A172 (cell line): ENCODE measurements around the gene WNT6. TPM values are rescaled to one million over a fixed set of nuclear protein-coding genes. Genes with fewer than 3 reads are reported as not detected.

Source experiments
- DNase-seq: peaks from one replicate; pipeline ENCODE4 v3.0.0-alpha.2; 2015; ENCODE audit warnings: low spot score
- total RNA-seq: library from RNA; depleted of rRNA; stranded (reverse); fragments of >200 nt; shearing (Covaris generic); gene quantifications from 2 replicates; pipeline ENCODE4 v1.2.3, GENCODE V29; 2014

Gene WNT6
- total RNA-seq, 1 experiment from 2014 or later, result not detected

GRCh38 chr2:218877891-218878290, 18.3 kb downstream of the WNT6 start:
- no peak for DNase-seq

GRCh38 chr2:218878486-218878885, 18.9 kb downstream of the WNT6 start:
- no peak for DNase-seq

DNA sequence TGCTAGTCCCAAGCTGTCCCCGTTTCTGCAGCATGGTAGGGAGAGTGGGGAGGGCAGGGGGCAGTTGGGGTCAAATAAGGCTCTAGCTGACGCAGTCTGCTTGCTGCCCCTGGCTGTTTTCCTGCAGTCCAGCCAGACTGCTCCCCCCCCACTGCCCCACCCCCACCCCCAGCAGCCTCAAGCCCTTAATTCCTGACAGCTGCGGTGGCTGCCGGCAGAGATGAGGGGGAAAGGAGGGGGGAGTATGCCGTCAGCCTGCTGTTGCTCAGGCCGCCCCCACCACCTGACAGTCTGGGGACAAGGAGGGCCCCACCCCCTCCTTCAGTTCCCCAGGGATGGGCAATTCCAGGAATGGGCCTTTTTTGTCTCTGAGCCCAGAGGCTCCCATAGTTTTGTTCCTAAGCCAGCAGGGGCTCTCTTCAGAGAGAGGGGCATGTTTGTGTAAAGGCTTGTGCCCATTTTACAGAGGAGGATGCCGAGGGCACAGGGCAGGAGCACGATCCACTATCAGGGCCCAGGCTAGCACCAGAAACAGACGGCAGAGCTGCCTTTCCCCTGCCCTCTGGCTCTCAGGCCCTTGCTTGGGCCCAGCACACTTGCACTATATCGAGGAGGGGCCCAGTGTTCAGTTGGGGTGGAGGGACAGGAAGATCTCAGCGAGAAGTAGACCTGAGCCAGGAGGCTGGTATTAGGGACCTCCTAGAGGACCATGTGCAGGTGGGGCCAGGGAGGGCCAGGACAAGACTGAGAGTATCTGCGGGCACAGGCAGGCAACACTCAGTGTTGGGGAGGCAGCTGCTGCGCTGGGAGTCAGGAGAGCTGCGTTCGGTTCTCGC, 19.5 kb downstream of the WNT6 start:
- DNase-seq, result no peak

DNA sequence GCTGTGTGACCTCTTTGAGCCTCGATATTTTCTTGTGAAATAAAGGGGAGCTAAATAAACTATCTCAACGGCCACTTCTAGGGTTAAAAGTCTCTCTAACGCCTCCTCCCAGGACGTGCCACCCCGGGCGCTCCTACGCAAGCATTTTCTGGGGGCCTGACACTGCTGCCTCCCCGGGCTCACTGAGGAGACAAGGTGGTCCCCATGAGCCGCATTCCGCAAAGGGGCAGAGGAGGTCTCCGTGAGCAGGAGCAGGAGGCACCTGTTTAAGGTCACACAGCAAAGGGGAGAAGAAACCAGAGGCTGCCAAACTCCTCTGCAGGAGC, 20.1 kb downstream of the WNT6 start:
- DNase-seq, result no peak

- DNase-seq, result no peak
These were observed 20.7 kb downstream of the WNT6 start, which contains the start of gene WNT10A for GRCh38 chr2:218880102-218880858. WNT10A (plus strand) TSS chr2:218880852; CDS start chr2:218880996, 144 bp downstream.

DNA sequence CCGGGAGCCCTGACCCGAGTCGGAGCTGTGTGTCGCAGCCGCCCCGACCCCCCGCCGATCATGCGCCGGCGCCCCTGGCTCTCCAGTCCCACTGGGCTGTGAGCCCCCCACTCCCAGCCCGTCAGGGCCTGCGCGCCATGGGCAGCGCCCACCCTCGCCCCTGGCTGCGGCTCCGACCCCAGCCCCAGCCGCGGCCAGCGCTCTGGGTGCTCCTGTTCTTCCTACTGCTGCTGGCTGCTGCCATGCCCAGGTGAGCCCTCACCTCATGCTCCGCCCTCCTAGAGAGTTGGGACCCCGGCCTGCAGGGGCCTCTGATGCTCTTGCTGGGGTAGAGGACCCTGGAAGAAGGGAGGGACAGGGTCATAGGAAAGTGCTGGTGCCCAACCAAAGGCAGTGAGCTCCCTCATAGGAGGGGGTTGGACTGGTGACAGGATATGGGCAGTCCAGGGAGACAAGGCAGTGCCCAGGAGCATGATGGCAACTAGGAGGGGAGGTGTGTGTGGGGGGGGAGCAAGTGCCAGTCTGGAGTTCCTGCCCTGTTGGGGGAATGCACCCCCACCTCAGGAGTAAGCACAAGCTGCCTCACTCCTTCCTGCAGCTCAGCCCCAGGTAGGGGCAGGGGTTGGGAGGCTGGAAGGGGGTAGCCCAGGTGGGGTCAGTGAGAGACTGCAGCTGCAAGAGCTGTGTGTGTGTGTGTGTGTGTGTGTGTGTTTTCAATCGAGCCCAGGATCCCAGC, 21.4 kb downstream of the WNT6 start:
- DNase-seq, result no peak

DNA sequence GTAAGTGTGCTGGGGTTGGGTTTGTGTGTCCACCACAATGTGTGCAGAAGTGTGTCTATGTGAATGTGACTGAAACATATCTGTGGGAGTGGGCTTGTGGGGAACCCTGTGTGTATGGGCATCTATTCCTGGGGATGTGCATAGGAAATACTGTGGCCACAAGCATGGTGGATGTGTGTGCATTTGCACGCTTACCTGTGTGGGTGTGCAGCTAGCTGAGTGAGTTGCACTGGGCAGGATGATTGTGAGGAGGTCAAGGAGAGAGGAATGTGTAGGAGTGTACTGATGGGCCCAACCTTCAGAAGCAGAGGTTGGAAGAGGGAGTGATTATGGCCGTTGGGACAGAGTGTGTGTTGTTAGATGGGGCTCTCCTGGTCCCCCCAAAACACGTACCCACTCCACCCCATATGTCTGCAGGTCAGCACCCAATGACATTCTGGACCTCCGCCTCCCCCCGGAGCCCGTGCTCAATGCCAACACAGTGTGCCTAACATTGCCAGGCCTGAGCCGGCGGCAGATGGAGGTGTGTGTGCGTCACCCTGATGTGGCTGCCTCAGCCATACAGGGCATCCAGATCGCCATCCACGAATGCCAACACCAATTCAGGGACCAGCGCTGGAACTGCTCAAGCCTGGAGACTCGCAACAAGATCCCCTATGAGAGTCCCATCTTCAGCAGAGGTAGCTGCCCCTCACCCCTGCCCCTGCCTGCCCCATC, 22.3 kb downstream of the WNT6 start:
- no peak for DNase-seq

GRCh38 chr2:218882461-218882816, 22.8 kb downstream of the WNT6 start:
- no peak for DNase-seq

DNA sequence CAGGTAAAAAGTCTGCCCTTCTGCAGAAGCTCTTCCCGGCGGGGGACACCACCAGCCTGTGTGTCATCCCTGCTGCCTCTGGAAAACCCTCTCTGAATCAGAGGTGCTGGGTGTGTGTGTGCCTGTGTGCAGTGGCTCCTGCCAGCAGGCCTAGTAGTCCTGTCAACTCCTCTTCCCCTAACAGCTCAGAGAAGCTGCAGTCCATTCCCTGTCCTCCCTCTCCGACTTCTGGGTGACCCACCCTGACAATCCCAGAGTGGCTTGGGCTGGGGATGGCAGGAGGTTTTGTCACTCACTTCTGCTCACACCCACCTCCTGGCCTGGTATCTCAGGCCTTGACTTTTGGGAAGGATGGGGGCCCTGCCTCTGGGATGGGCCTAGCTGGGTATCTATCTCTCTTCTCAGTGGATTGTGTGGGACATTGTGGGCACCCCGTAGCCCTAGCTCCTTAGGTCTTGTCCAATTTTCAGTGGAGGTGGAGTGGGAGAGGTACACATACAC, 23.3 kb downstream of the WNT6 start:
- no peak for DNase-seq

DNA sequence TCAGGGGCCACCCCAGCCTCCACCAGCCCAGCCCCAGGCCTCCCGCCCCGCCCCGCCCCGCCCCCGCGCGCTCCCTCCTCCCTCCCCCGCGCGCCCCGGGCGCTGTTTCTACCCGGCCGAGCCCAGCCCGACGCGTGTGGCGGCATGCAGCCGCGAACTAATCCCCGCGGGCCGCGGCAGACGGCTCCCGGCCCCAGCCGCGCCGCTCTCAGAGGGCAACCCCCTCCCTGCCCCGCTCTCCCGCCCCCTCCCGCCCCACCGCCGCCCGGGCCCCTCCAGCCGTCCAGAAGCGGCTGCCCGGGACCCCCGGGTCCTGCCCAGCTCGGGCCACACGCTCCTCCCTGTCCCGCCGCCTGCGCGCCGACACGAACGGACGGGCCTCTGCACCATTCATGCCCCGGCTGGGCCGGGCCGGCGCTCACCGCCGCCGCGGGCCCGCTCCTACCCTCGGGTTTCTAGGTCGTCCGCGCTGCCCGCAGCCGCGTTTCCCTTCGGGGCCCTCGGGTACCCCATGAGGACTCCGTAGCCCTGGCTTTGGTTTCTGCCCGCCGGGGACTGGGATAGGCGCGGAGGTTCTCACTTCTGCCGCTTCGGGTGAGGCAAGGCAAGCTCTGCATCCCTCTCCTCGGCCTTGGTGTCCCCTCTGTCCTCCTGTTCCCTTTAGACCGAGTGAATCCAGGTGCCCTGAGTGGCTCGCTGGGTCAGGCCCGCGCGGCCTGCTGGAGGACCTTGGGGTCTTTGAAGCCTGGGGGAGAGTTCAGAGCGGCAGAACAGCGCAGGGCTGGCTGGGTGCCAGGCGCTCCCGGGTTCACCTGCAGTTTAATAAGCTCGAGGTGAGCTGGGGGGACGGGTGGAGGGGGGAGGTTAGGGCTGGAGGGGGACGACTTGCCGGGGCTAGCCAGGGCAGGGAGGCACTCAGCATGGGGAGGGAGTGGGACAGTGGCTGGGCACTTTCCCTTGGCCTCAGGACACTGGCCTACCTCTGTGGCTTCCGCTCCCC, 24.2 kb downstream of the WNT6 start:
- DNase-seq, result no peak

- DNase-seq, result no peak
These were observed 24.9 kb downstream of the WNT6 start for GRCh38 chr2:218884519-218884918.

GRCh38 chr2:218885981-218886947, 26.7 kb downstream of the WNT6 start:
- DNase-seq, result no peak

- no peak for DNase-seq
These were observed 27.5 kb downstream of the WNT6 start for GRCh38 chr2:218887079-218887478.

GRCh38 chr2:218888341-218888740, 28.7 kb downstream of the WNT6 start:
- no peak for DNase-seq

- DNase-seq, result no peak
These were observed 30.3 kb downstream of the WNT6 start for GRCh38 chr2:218889937-218890336.

- no peak for DNase-seq
These were observed 30.8 kb downstream of the WNT6 start for GRCh38 chr2:218890369-218890768.

DNA sequence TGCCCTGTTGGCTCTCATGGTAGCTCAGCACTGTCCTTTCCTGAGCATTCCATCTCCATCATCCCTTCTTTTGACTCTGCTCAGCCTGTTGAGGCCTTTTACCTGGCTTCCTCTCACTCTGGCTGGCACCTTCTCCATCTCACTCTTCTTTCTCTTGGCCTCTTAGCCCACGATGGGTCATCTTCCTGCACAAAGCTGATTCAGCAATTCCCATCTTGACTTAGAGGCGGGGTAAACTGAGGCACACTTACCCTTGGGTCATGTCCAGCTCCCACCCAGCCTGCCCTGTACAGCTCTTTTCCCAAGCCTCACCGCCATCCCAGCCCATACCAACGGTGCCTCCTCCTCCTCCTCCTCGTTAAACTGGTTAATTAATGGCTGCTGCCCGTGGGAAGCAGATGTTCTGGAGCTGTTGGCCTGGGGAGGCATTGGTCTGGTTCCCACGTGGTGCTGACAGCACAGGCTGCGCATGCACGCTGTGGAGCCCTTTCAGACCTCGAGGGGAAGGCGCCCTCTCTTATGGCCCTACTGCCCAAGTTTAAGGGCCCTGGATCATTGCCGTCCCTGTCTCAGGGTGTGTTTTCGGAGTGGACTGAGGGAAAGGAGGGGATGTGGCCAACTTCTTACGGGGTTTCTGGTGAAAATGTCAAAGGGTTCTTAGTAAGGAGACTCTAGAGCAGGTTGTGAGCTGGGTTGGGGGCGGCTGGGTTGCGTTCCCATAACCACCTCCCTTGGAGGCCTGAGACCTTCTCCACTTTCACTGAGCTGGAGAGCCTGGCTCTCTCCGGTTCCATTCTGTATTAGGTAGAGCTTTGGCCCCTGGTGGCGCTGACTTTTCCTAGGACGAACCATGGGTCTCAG, 31.9 kb downstream of the WNT6 start:
- DNase-seq, result no peak

- DNase-seq, result peak; percentile 52
These were observed 33.2 kb downstream of the WNT6 start for GRCh38 chr2:218892693-218893348.
